K562 (cell line): Measurements from ENCODE around the gene PIF1. TPM values are rescaled to one million over a fixed set of nuclear protein-coding genes. Genes with fewer than 3 reads are reported as not detected.

Experiments
- CBX3 ChIP-seq, 2 experiments: IDR thresholded peaks; 1 replicate in 1 of 2; 2 replicates in 1 of 2; pipeline ENCODE4 v1.6.1; 2012; ENCODE audit warnings: inconsistent platforms in 2 of 2, low read length in 2 of 2, borderline replicate concordance in 1 of 2, control low read depth in 1 of 2
- DNMT1 ChIP-seq: fragments of 450-650 bp; IDR thresholded peaks from 2 replicates; pipeline ENCODE4 v1.6.1; 2016; ENCODE audit warnings: antibody characterized with exemption, mild to moderate bottlenecking
- EP300 ChIP-seq: IDR thresholded peaks from 2 replicates; pipeline ENCODE4 v1.6.1; 2012; ENCODE audit warnings: low read length, improper control_type of control experiment
- HEY1 ChIP-seq: fragments of 250-450 bp; sonication (Bioruptor Pico); IDR thresholded peaks from 2 replicates; pipeline ENCODE4 v1.5.0; 2020; ENCODE audit warnings: mild to moderate bottlenecking, moderate library complexity, borderline replicate concordance
- JUND ChIP-seq, 2 experiments: IDR thresholded peaks; 2 replicates in 1 of 2; 3 replicates in 1 of 2; pipeline ENCODE4 v1.6.1; 2011; ENCODE audit warnings: borderline replicate concordance in 2 of 2, low read depth in 2 of 2, low read length in 2 of 2, improper control_type of control experiment in 1 of 2, missing biosample characterization in 1 of 2, missing genetic modification characterization in 1 of 2, missing genetic modification reagents in 1 of 2
- KLF6 ChIP-seq: fragments of 250-450 bp; sonication (Bioruptor Pico); IDR thresholded peaks from 2 replicates; pipeline ENCODE4 v1.4.0; 2020; ENCODE audit warnings: mild to moderate bottlenecking, moderate library complexity, borderline replicate concordance
- MBD2 ChIP-seq: sonication (generic); IDR thresholded peaks from 2 replicates; pipeline ENCODE4 v1.6.1; 2016; ENCODE audit warnings: low read depth, borderline replicate concordance
- MEF2A ChIP-seq: IDR thresholded peaks from 2 replicates; pipeline ENCODE4 v1.6.1; 2011; ENCODE audit warnings: low read depth, mild to moderate bottlenecking, low read length, moderate library complexity; ENCODE audit not compliant: control insufficient read depth
- NFE2L1 ChIP-seq: fragments of 450-650 bp; IDR thresholded peaks from 2 replicates; pipeline ENCODE4 v1.6.1; 2016; ENCODE audit warnings: missing genetic modification characterization, low read depth, mild to moderate bottlenecking, missing compliant biosample characterization, moderate library complexity, borderline replicate concordance
- PHB2 ChIP-seq: fragments of 450-650 bp; IDR thresholded peaks from 2 replicates; pipeline ENCODE4 v1.6.1; 2017; ENCODE audit warnings: low read depth
- RBFOX2 ChIP-seq: fragments of 200-400 bp; formaldehyde crosslinking; IDR thresholded peaks from 2 replicates; pipeline ENCODE4 v1.6.1; 2017; ENCODE audit warnings: low read depth, mild to moderate bottlenecking, low read length, moderate library complexity
- YY1 ChIP-seq, 3 experiments: IDR thresholded peaks; 2 replicates each; pipeline ENCODE4 v1.6.1; 2011; ENCODE audit warnings: low read length in 2 of 3, mild to moderate bottlenecking in 2 of 3, moderate library complexity in 2 of 3, borderline replicate concordance in 1 of 3, control low read depth in 1 of 3, low read depth in 1 of 3; ENCODE audit not compliant: insufficient read depth in 3 of 3, insufficient replicate concordance in 2 of 3, control insufficient read depth in 1 of 3, insufficient read length in 1 of 3; ENCODE audit errors: extremely low read depth in 1 of 3
- ZEB2 ChIP-seq: fragments of 450-650 bp; IDR thresholded peaks from 2 replicates; pipeline ENCODE4 v1.6.1; 2016
- ZNF140 ChIP-seq: fragments of 250-450 bp; sonication (Bioruptor Pico); IDR thresholded peaks from 2 replicates; pipeline ENCODE4 v1.8.0; 2021; ENCODE audit warnings: moderate library complexity, mild to moderate bottlenecking, inconsistent platforms
- ZNF507 ChIP-seq: conservative IDR thresholded peaks from 2 replicates; pipeline ENCODE4 v1.6.1; 2017; ENCODE audit warnings: missing genetic modification characterization, missing compliant biosample characterization
- ZNF717 ChIP-seq: fragments of 250-450 bp; sonication (Bioruptor Pico); IDR thresholded peaks from 2 replicates; pipeline ENCODE4 v1.5.0; 2021
- polyA plus RNA-seq, 8 experiments: library from polyadenylated mRNA; depleted of rRNA in 4 of 8; stranded (reverse) in 5 of 8; unstranded in 3 of 8; fragments of >200 nt; fragmentation: Nextera tagmentation in 2 of 8; fragmentation: Illumina TruSeq in 1 of 8; extraction: Ambion mirVana in 2 of 8; extraction: Trizol in 1 of 8; gene quantifications; 2 replicates each; pipeline versions ENCODE4 v1.2.1 to v1.2.3, GENCODE V29; 2011 to 2014; ENCODE audit warnings: inconsistent platforms in 1 of 8, missing spikeins in 1 of 8
- total RNA-seq, 7 experiments: library from RNA; depleted of rRNA in 6 of 7; stranded (reverse); fragments of >200 nt in 6 of 7; fragmentation: Illumina TruSeq in 2 of 7; extraction: Trizol in 2 of 7; gene quantifications; 2 replicates each; pipeline versions ENCODE4 v1.2.1 to v1.2.3, GENCODE V29; 2011 to 2021; ENCODE audit warnings: low replicate concordance in 1 of 7
- TF ChIP-seq, protein P1 (sequence below), 2 experiments: fragments of 450-650 bp in 1 of 2; IDR thresholded peaks; 2 replicates each; pipeline ENCODE4 v1.6.1; 2011 to 2017; ENCODE audit warnings: low read depth in 2 of 2, antibody characterized with exemption in 1 of 2, borderline replicate concordance in 1 of 2, low read length in 1 of 2, mild to moderate bottlenecking in 1 of 2, mixed read lengths in 1 of 2; ENCODE audit not compliant: control insufficient read depth in 1 of 2
- TF ChIP-seq, protein P2 (sequence below): fragments of 450-650 bp; conservative IDR thresholded peaks from 2 replicates; pipeline ENCODE4 v1.6.1; 2016; ENCODE audit warnings: missing genetic modification characterization, low read depth, mild to moderate bottlenecking, control low read depth, missing compliant biosample characterization
- TF ChIP-seq, protein P3 (sequence below): fragments of 450-650 bp; IDR thresholded peaks from 2 replicates; pipeline ENCODE4 v1.6.1; 2016; ENCODE audit warnings: borderline replicate concordance

PIF1 gene
- total and polyA plus RNA-seq, 9 of the 15 experiments (the other 6 are each of a cell fraction or from before 2014, with no cell fraction given): 1.1 to 37.9 (median 11.5) TPM

DNA sequence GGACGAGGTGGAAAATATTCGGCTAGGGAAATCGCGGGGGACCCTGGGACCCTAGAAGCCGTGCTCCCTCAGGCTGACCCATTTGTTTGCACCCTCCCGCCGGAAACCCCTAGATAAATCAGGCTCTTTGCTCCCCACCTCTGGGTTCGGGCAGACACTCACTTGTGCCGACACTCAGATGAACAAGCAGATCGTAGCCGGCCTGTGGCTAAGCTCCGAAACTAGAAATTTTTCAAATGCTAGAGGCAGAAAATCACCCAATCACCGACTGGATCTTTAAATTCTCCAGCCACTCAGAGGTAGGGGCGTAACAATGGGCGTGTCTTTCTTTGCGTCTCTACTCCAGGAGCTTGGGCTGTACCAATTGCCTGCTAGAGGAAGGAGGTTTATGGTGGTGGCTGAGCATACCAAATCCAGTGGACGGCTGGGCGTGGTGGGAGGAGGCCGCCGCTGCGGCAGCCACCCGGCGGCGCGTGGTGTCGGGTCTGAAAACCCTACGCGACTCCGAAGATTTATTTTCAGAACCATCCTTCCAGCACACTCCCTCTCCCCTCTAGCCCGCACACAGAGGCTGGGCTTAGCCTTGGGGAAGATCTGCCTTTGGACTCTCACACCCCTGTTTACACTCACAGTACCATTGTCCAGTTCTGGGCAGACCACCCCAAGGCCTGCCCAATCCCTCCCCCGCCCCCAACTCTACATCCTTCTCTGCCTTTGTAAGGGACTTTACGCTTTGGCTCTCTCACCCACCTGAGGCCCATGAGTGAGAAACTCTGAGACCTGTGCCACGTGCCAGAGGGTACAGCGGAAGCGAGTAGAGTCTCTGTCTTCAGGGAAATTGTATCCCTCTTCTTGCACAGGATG, at the start of gene PIF1 (continued):
- TF ChIP-seq, protein P1, sequence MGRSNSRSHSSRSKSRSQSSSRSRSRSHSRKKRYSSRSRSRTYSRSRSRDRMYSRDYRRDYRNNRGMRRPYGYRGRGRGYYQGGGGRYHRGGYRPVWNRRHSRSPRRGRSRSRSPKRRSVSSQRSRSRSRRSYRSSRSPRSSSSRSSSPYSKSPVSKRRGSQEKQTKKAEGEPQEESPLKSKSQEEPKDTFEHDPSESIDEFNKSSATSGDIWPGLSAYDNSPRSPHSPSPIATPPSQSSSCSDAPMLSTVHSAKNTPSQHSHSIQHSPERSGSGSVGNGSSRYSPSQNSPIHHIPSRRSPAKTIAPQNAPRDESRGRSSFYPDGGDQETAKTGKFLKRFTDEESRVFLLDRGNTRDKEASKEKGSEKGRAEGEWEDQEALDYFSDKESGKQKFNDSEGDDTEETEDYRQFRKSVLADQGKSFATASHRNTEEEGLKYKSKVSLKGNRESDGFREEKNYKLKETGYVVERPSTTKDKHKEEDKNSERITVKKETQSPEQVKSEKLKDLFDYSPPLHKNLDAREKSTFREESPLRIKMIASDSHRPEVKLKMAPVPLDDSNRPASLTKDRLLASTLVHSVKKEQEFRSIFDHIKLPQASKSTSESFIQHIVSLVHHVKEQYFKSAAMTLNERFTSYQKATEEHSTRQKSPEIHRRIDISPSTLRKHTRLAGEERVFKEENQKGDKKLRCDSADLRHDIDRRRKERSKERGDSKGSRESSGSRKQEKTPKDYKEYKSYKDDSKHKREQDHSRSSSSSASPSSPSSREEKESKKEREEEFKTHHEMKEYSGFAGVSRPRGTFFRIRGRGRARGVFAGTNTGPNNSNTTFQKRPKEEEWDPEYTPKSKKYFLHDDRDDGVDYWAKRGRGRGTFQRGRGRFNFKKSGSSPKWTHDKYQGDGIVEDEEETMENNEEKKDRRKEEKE (IDR thresholded peaks at IDR 0.05; ENCODE audit: borderline replicate concordance in 1 of 2, control insufficient read depth in 1 of 2, low read depth in 2 of 2, low read length in 1 of 2): peak in 1 of 2 experiments; percentile 85; a peak in 1 of 4 replicates
- TF ChIP-seq EP300: no peak
- TF ChIP-seq JUND (IDR thresholded peaks at IDR 0.05; ENCODE audit: borderline replicate concordance, low read depth, low read length): peak; percentile 95
- TF ChIP-seq JUND (tag; IDR thresholded peaks at IDR 0.05; ENCODE audit: borderline replicate concordance, low read depth, low read length): no peak
- TF ChIP-seq PHB2: no peak
- TF ChIP-seq MEF2A: no peak
- TF ChIP-seq, protein P2, sequence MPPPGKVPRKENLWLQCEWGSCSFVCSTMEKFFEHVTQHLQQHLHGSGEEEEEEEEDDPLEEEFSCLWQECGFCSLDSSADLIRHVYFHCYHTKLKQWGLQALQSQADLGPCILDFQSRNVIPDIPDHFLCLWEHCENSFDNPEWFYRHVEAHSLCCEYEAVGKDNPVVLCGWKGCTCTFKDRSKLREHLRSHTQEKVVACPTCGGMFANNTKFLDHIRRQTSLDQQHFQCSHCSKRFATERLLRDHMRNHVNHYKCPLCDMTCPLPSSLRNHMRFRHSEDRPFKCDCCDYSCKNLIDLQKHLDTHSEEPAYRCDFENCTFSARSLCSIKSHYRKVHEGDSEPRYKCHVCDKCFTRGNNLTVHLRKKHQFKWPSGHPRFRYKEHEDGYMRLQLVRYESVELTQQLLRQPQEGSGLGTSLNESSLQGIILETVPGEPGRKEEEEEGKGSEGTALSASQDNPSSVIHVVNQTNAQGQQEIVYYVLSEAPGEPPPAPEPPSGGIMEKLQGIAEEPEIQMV: no peak
- peak; percentile 92 for TF ChIP-seq MBD2
- no peak for TF ChIP-seq ZEB2
- peak; percentile 91 for TF ChIP-seq RBFOX2
- TF ChIP-seq KLF6 (CRISPR knock-in tag): no peak
- TF ChIP-seq ZNF140 (CRISPR knock-in tag): no peak
- no peak for TF ChIP-seq NFE2L1 (tag)
- no peak for TF ChIP-seq ZNF717 (CRISPR knock-in tag)
- TF ChIP-seq CBX3 (IDR thresholded peaks at IDR 0.05; ENCODE audit: borderline replicate concordance in 1 of 2, low read length in 2 of 2): peak in 1 of 2 experiments; percentile 82; a peak in 2 of 3 replicates
- TF ChIP-seq, protein P3, sequence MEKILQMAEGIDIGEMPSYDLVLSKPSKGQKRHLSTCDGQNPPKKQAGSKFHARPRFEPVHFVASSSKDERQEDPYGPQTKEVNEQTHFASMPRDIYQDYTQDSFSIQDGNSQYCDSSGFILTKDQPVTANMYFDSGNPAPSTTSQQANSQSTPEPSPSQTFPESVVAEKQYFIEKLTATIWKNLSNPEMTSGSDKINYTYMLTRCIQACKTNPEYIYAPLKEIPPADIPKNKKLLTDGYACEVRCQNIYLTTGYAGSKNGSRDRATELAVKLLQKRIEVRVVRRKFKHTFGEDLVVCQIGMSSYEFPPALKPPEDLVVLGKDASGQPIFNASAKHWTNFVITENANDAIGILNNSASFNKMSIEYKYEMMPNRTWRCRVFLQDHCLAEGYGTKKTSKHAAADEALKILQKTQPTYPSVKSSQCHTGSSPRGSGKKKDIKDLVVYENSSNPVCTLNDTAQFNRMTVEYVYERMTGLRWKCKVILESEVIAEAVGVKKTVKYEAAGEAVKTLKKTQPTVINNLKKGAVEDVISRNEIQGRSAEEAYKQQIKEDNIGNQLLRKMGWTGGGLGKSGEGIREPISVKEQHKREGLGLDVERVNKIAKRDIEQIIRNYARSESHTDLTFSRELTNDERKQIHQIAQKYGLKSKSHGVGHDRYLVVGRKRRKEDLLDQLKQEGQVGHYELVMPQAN: peak; percentile 56; the same call in 1 of the 2 replicates
- no peak for TF ChIP-seq DNMT1
- TF ChIP-seq YY1 (IDR thresholded peaks at IDR 0.05; ENCODE audit: borderline replicate concordance in 1 of 3, control insufficient read depth in 1 of 3, extremely low read depth in 1 of 3, insufficient read depth in 3 of 3, insufficient read length in 1 of 3, insufficient replicate concordance in 2 of 3, low read depth in 1 of 3, low read length in 2 of 3): peak in 2 of 3 experiments; percentile 32 to 76
- TF ChIP-seq ZNF507 (tag): no peak
- TF ChIP-seq HEY1 (CRISPR knock-in tag): no peak
